HepG2 (cell line): ENCODE results near the gene TBC1D24. TPM values are rescaled to one million over a fixed set of nuclear protein-coding genes. Genes with fewer than 3 reads are reported as not detected.

Experiments
- BHLHE40 ChIP-seq: IDR thresholded peaks from 2 replicates; pipeline ENCODE4 v1.6.1; 2011; ENCODE audit warnings: low read length, improper control_type of control experiment
- CBX2 ChIP-seq, 2 experiments: fragments of 200-600 bp in 1 of 2; sonication (generic); formaldehyde crosslinking in 1 of 2; IDR thresholded peaks; 2 replicates each; pipeline versions ENCODE4 v1.7.0 to v1.8.1; 2018 to 2022; ENCODE audit warnings: low read depth in 2 of 2, low read length in 1 of 2, mild to moderate bottlenecking in 1 of 2, missing genetic modification reagents in 1 of 2
- ELF3 ChIP-seq: IDR thresholded peaks from 2 replicates; pipeline ENCODE4 v1.6.1; 2016; ENCODE audit warnings: missing genetic modification reagents, missing compliant biosample characterization
- ETV6 ChIP-seq: sonication (generic); formaldehyde crosslinking; conservative IDR thresholded peaks from 2 replicates; pipeline ENCODE4 v1.4.0; 2020; ENCODE audit warnings: missing genetic modification reagents
- FOSL2 ChIP-seq: sonication (generic); formaldehyde crosslinking; IDR thresholded peaks from 2 replicates; pipeline ENCODE4 v1.4.0; 2020; ENCODE audit warnings: missing genetic modification reagents
- FOXK1 ChIP-seq: sonication (generic); formaldehyde crosslinking; IDR thresholded peaks from 2 replicates; pipeline ENCODE4 v1.4.0; 2020; ENCODE audit warnings: low read depth, missing genetic modification reagents, borderline replicate concordance
- HCFC1 ChIP-seq: fragments of 150-350 bp; IDR thresholded peaks from 2 replicates; pipeline ENCODE4 v1.6.1; 2014; ENCODE audit warnings: low read depth, low read length
- KMT2A ChIP-seq: sonication (generic); formaldehyde crosslinking; IDR thresholded peaks from 2 replicates; pipeline ENCODE4 v1.4.0; 2020; ENCODE audit warnings: missing genetic modification reagents
- PAF1 ChIP-seq: IDR thresholded peaks from 2 replicates; pipeline ENCODE4 v1.6.1; 2016; ENCODE audit warnings: missing genetic modification reagents, missing compliant biosample characterization
- PHF8 ChIP-seq: sonication (generic); formaldehyde crosslinking; IDR thresholded peaks from 2 replicates; pipeline ENCODE4 v1.5.0; 2020; ENCODE audit warnings: missing genetic modification reagents
- RNF2 ChIP-seq: fragments of 450-650 bp; conservative IDR thresholded peaks from 2 replicates; pipeline ENCODE4 v1.6.1; 2016; ENCODE audit warnings: low read depth
- STAT5B ChIP-seq: sonication (generic); formaldehyde crosslinking; IDR thresholded peaks from 2 replicates; pipeline ENCODE4 v1.4.0; 2020; ENCODE audit warnings: missing genetic modification reagents
- ZBTB38 ChIP-seq: sonication (generic); formaldehyde crosslinking; IDR thresholded peaks from 2 replicates; pipeline ENCODE4 v1.5.1; 2020; ENCODE audit warnings: mild to moderate bottlenecking, missing genetic modification reagents
- ZMYM3 ChIP-seq: sonication (generic); formaldehyde crosslinking; IDR thresholded peaks from 2 replicates; pipeline ENCODE4 v1.5.1; 2020; ENCODE audit warnings: mild to moderate bottlenecking, missing genetic modification reagents
- ZNF251 ChIP-seq: sonication (generic); formaldehyde crosslinking; IDR thresholded peaks from 2 replicates; pipeline ENCODE4 v1.9.0; 2021; ENCODE audit warnings: mild to moderate bottlenecking, missing genetic modification reagents
- ZNF264 ChIP-seq: sonication (generic); formaldehyde crosslinking; IDR thresholded peaks from 2 replicates; pipeline ENCODE4 v1.4.0; 2020; ENCODE audit warnings: missing genetic modification reagents
- ZNF343 ChIP-seq: sonication (generic); formaldehyde crosslinking; IDR thresholded peaks from 2 replicates; pipeline ENCODE4 v1.4.0; 2020; ENCODE audit warnings: mild to moderate bottlenecking, missing genetic modification reagents
- ZNF446 ChIP-seq: sonication (generic); formaldehyde crosslinking; IDR thresholded peaks from 2 replicates; pipeline ENCODE4 v1.5.0; 2020; ENCODE audit warnings: mild to moderate bottlenecking, missing genetic modification reagents
- ZNF589 ChIP-seq: sonication (generic); formaldehyde crosslinking; conservative IDR thresholded peaks from 2 replicates; pipeline ENCODE4 v1.8.0; 2022; ENCODE audit warnings: mild to moderate bottlenecking, moderate library complexity, missing genetic modification reagents
- ZNF629 ChIP-seq: sonication (generic); formaldehyde crosslinking; conservative IDR thresholded peaks from 2 replicates; pipeline ENCODE4 v1.5.0; 2020; ENCODE audit warnings: missing genetic modification reagents
- ZNF709 ChIP-seq: sonication (generic); formaldehyde crosslinking; IDR thresholded peaks from 2 replicates; pipeline ENCODE4 v1.5.0; 2020; ENCODE audit warnings: mild to moderate bottlenecking, missing genetic modification reagents
- ZNF773 ChIP-seq: sonication (generic); formaldehyde crosslinking; IDR thresholded peaks from 2 replicates; pipeline ENCODE4 v1.4.0; 2020; ENCODE audit warnings: missing genetic modification reagents, borderline replicate concordance
- ZNF790 ChIP-seq: sonication (generic); formaldehyde crosslinking; IDR thresholded peaks from 2 replicates; pipeline ENCODE4 v1.8.0; 2022; ENCODE audit warnings: missing genetic modification reagents, mild to moderate bottlenecking, borderline replicate concordance
- ZSCAN12 ChIP-seq: sonication (generic); formaldehyde crosslinking; IDR thresholded peaks from 2 replicates; pipeline ENCODE4 v1.9.0; 2021; ENCODE audit warnings: mild to moderate bottlenecking, missing genetic modification reagents
- polyA plus RNA-seq, 8 experiments: library from polyadenylated mRNA; depleted of rRNA in 3 of 8; stranded (reverse) in 7 of 8; unstranded in 1 of 8; fragments of >200 nt; fragmentation: Illumina TruSeq in 4 of 8; extraction: Trizol in 4 of 8; gene quantifications; 2 replicates each; pipeline versions ENCODE4 v1.2.1 to v1.2.3, GENCODE V29; 2011 to 2016; ENCODE audit warnings: low read depth in 4 of 8, missing spikeins in 1 of 8, mixed read lengths in 1 of 8; ENCODE audit not compliant: insufficient read depth in 1 of 8
- total RNA-seq, 5 experiments: library from RNA; depleted of rRNA; stranded (reverse); fragments of >200 nt; fragmentation: Illumina TruSeq; extraction: Trizol; gene quantifications; 2 replicates each; pipeline ENCODE4 v1.2.3, GENCODE V29; 2016; ENCODE audit warnings: low read depth in 1 of 5
- TF ChIP-seq, protein P1 (sequence below): sonication (generic); formaldehyde crosslinking; IDR thresholded peaks from 2 replicates; pipeline ENCODE4 v1.5.0; 2020; ENCODE audit warnings: missing genetic modification reagents, mild to moderate bottlenecking, borderline replicate concordance
- TF ChIP-seq, protein P2 (sequence below): sonication (generic); formaldehyde crosslinking; IDR thresholded peaks from 2 replicates; pipeline ENCODE4 v1.5.0; 2020; ENCODE audit warnings: mild to moderate bottlenecking, missing genetic modification reagents
- TF ChIP-seq, protein P3 (sequence below): IDR thresholded peaks from 2 replicates; pipeline ENCODE4 v1.6.1; 2016; ENCODE audit warnings: missing biosample characterization, missing genetic modification reagents, low read depth

The TBC1D24 gene
- total and polyA plus RNA-seq, 2 of the 13 experiments (the other 11 are each of a cell fraction or from before 2014, with no cell fraction given) = 7.7 to 13.7 TPM

DNA sequence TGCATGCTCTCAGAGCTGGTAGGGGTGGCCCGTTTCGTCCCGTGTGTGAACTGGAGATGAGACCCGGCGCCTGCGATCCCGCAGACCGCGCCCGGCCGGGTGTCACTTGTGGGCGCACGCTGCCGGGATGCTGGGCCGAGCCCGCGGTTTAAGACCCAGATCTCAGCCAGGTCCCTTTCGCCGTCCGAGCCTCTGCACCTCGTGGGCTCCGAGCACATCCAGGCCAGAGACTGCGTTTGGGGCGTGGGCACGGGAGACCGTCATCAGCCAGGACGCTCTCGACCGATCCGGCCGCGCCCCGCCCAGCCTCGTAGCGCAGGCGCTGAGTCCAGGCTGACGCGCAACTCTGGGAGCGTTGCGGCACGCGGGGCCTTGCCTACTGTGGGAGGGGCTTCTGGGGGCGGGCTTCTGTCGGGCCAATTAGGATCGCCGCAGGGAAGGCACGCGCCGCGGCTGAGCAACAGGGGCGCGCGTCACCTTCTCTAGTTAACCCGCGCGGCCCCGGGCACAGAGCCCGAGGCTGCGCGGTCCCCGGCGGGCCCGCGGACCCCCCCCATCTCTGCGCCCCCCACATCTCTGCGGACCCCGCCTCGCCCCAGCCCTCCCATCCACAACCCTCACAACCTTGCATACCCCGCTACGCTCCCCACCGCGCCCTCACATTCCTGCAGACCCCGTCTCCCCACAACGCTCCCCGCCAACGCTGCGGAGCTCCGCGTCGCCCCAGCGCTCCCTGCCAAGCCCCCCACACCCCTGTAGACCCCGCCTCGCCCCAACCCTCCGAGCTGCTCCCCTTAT lies 57.0 kb downstream of the TBC1D24 start (continued):
- TF ChIP-seq, protein P1, sequence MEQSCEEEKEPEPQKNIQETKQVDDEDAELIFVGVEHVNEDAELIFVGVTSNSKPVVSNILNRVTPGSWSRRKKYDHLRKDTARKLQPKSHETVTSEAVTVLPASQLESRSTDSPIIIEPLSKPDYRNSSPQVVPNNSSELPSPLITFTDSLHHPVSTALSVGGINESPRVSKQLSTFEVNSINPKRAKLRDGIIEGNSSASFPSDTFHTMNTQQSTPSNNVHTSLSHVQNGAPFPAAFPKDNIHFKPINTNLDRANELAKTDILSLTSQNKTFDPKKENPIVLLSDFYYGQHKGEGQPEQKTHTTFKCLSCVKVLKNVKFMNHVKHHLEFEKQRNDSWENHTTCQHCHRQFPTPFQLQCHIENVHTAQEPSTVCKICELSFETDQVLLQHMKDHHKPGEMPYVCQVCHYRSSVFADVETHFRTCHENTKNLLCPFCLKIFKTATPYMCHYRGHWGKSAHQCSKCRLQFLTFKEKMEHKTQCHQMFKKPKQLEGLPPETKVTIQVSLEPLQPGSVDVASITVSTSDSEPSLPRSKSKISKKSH (CRISPR knock-in tag) = no peak
- TF ChIP-seq ZNF790 (CRISPR knock-in tag) = peak; percentile 75; the same call in 1 of the 2 replicates
- no peak for TF ChIP-seq CBX2 (IDR thresholded peaks at IDR 0.05; ENCODE audit: low read depth, low read length)
- TF ChIP-seq CBX2 (CRISPR knock-in tag; IDR thresholded peaks at IDR 0.05; ENCODE audit: low read depth) = no peak
- TF ChIP-seq ZNF709 (CRISPR knock-in tag) = 0 out of 2 replicates have a peak, but pooled peaks have one; percentile 38
- TF ChIP-seq, protein P2, sequence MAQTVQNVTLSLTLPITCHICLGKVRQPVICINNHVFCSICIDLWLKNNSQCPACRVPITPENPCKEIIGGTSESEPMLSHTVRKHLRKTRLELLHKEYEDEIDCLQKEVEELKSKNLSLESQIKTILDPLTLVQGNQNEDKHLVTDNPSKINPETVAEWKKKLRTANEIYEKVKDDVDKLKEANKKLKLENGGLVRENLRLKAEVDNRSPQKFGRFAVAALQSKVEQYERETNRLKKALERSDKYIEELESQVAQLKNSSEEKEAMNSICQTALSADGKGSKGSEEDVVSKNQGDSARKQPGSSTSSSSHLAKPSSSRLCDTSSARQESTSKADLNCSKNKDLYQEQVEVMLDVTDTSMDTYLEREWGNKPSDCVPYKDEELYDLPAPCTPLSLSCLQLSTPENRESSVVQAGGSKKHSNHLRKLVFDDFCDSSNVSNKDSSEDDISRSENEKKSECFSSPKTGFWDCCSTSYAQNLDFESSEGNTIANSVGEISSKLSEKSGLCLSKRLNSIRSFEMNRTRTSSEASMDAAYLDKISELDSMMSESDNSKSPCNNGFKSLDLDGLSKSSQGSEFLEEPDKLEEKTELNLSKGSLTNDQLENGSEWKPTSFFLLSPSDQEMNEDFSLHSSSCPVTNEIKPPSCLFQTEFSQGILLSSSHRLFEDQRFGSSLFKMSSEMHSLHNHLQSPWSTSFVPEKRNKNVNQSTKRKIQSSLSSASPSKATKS (CRISPR knock-in tag) = no peak
- TF ChIP-seq ZNF264 = no peak
- TF ChIP-seq ZBTB38 = peak; percentile 91
- TF ChIP-seq RNF2 = no peak
- TF ChIP-seq ELF3 (CRISPR knock-in tag) = 0 out of 2 replicates have a peak, but pooled peaks have one; percentile 52
- no peak for TF ChIP-seq FOXK1 (CRISPR knock-in tag)
- peak; percentile 62; the same call in 1 of the 2 replicates for TF ChIP-seq ZNF343 (CRISPR knock-in tag)
- TF ChIP-seq ETV6 (CRISPR knock-in tag) = 0 out of 2 replicates have a peak, but pooled peaks have one; percentile 33
- no peak for TF ChIP-seq HCFC1
- TF ChIP-seq FOSL2 = peak; percentile 59
- no peak for TF ChIP-seq ZNF446 (CRISPR knock-in tag)
- TF ChIP-seq ZNF251 (CRISPR knock-in tag) = no peak
- peak; percentile 74; the same call in 1 of the 2 replicates for TF ChIP-seq PAF1 (CRISPR knock-in tag)
- no peak for TF ChIP-seq STAT5B (CRISPR knock-in tag)
- TF ChIP-seq ZSCAN12 (CRISPR knock-in tag) = 0 out of 2 replicates have a peak, but pooled peaks have one; percentile 38
- TF ChIP-seq, protein P3, sequence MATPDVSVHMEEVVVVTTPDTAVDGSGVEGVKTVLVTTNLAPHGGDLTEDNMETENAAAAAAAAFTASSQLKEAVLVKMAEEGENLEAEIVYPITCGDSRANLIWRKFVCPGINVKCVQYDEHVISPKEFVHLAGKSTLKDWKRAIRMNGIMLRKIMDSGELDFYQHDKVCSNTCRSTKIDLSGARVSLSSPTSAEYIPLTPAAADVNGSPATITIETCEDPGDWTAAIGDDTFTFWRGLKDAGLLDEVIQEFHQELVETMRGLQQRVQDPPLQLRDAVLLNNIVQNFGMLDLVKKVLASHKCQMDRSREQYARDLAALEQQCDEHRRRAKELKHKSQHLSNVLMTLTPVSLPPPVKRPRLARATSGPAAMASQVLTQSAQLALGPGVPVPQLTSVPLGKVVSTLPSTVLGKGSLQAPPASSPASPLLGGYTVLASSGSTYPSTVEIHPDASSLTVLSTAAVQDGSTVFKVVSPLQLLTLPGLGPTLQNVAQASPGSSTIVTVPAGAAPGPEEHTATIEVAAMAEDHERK (CRISPR knock-in tag) = no peak
- 0 out of 2 replicates have a peak, but pooled peaks have one; percentile 37 for TF ChIP-seq ZNF589 (CRISPR knock-in tag)
- peak; percentile 91 for TF ChIP-seq BHLHE40
- peak; percentile 53 for TF ChIP-seq PHF8 (CRISPR knock-in tag)
- no peak for TF ChIP-seq ZNF773
- TF ChIP-seq ZNF629 (CRISPR knock-in tag) = no peak
- no peak for TF ChIP-seq ZMYM3
- peak; percentile 73 for TF ChIP-seq KMT2A
